Liver (tissue), 9 donors: ENCODE measurements around the gene GPR75. TPM values are rescaled to one million over a fixed set of nuclear protein-coding genes. Genes with fewer than 3 reads are reported as not detected.
A peak's percentile ranks its signal among the peaks of the same experiment; 100 is the strongest.

ENCODE experiments used
- DNase-seq: peaks from one replicate; pipeline ENCODE4 v3.0.0-alpha.2; 2017; ENCODE audit warnings: low spot score
- H3K27ac ChIP-seq, 2 donors: one replicate each; pipeline ENCODE4 v1.7.0; 2013; ENCODE audit warnings: inconsistent platforms in 2 of 2, low read length in 2 of 2, control low read depth in 1 of 2, low read depth in 1 of 2, mild to moderate bottlenecking in 1 of 2
- H3K27me3 ChIP-seq, 4 donors: one replicate each; pipeline versions ENCODE4 v1.6.1 to v1.7.0; 2013; ENCODE audit warnings: low read length in 3 of 4, inconsistent platforms in 1 of 4, mild to moderate bottlenecking in 1 of 4, moderate library complexity in 1 of 4; ENCODE audit not compliant: control insufficient read depth in 4 of 4, insufficient read depth in 4 of 4
- H3K36me3 ChIP-seq, 4 donors: one replicate each; pipeline versions ENCODE4 v1.6.1 to v1.7.0; 2013; ENCODE audit warnings: low read length in 3 of 4, mild to moderate bottlenecking in 3 of 4, low read depth in 1 of 4, moderate library complexity in 1 of 4; ENCODE audit not compliant: control insufficient read depth in 4 of 4, insufficient read depth in 3 of 4
- H3K4me1 ChIP-seq, 4 donors: one replicate each; pipeline versions ENCODE4 v1.6.1 to v1.7.0; 2013; ENCODE audit warnings: low read length in 3 of 4, mild to moderate bottlenecking in 3 of 4, moderate library complexity in 1 of 4; ENCODE audit not compliant: control insufficient read depth in 4 of 4, insufficient read depth in 4 of 4
- H3K4me3 ChIP-seq, 3 donors: one replicate each; pipeline versions ENCODE4 v1.6.1 to v1.7.0; 2013; ENCODE audit warnings: low read length in 3 of 3, control low read depth in 1 of 3, low read depth in 1 of 3, mild to moderate bottlenecking in 1 of 3
- H3K9ac ChIP-seq, 2 donors: one replicate each; pipeline ENCODE4 v1.7.0; 2013; ENCODE audit warnings: low read length in 2 of 2, mild to moderate bottlenecking in 2 of 2, moderate library complexity in 2 of 2, control low read depth in 1 of 2, low read depth in 1 of 2
- H3K9me3 ChIP-seq, 4 donors: one replicate each; pipeline versions ENCODE4 v1.6.1 to v1.7.0; 2013; ENCODE audit warnings: low read length in 3 of 4; ENCODE audit not compliant: control insufficient read depth in 4 of 4
- ATF3 ChIP-seq: IDR thresholded peaks from 2 replicates; pipeline ENCODE4 v1.6.1; 2016; ENCODE audit warnings: antibody characterized with exemption
- CTCF ChIP-seq: fragments of 150-350 bp; IDR thresholded peaks from 2 replicates; pipeline ENCODE4 v1.5.1; 2017; ENCODE audit warnings: improper control_type of control experiment, low read depth, low read length; ENCODE audit not compliant: missing input control
- EGR1 ChIP-seq, 2 donors: IDR thresholded peaks; 2 replicates each; pipeline ENCODE4 v1.6.1; 2016 to 2018; ENCODE audit warnings: antibody characterized with exemption in 2 of 2, low read depth in 2 of 2
- FOXA1 ChIP-seq: IDR thresholded peaks from 2 replicates; pipeline ENCODE4 v1.6.1; 2016; ENCODE audit warnings: antibody characterized with exemption
- FOXA2 ChIP-seq: IDR thresholded peaks from 2 replicates; pipeline ENCODE4 v1.6.1; 2016; ENCODE audit warnings: antibody characterized with exemption
- GABPA ChIP-seq, 2 donors: IDR thresholded peaks in 1 of 2; conservative IDR thresholded peaks in 1 of 2; 2 replicates each; pipeline ENCODE4 v1.6.1; 2016; ENCODE audit warnings: antibody characterized with exemption in 2 of 2, mild to moderate bottlenecking in 1 of 2, moderate library complexity in 1 of 2
- HNF4A ChIP-seq, 2 donors: conservative IDR thresholded peaks; 2 replicates each; pipeline ENCODE4 v1.6.1; 2016; ENCODE audit warnings: antibody characterized with exemption in 2 of 2, mild to moderate bottlenecking in 2 of 2
- HNF4G ChIP-seq: IDR thresholded peaks from 2 replicates; pipeline ENCODE4 v1.6.1; 2016; ENCODE audit warnings: antibody characterized with exemption
- JUND ChIP-seq, 2 donors: IDR thresholded peaks; 2 replicates each; pipeline ENCODE4 v1.6.1; 2016; ENCODE audit warnings: antibody characterized with exemption in 2 of 2
- MAX ChIP-seq: IDR thresholded peaks from 2 replicates; pipeline ENCODE4 v1.6.1; 2016; ENCODE audit warnings: antibody characterized with exemption
- NR2F2 ChIP-seq: IDR thresholded peaks from 2 replicates; pipeline ENCODE4 v1.6.1; 2016; ENCODE audit warnings: antibody characterized with exemption
- RAD21 ChIP-seq, 2 donors: IDR thresholded peaks; 2 replicates each; pipeline ENCODE4 v1.6.1; 2016; ENCODE audit warnings: antibody characterized with exemption in 2 of 2, mild to moderate bottlenecking in 2 of 2
- REST ChIP-seq: IDR thresholded peaks from 2 replicates; pipeline ENCODE4 v1.6.1; 2016; ENCODE audit warnings: antibody characterized with exemption, mild to moderate bottlenecking
- RXRA ChIP-seq, 2 donors: IDR thresholded peaks; 2 replicates each; pipeline ENCODE4 v1.6.1; 2017 to 2018; ENCODE audit warnings: antibody characterized with exemption in 2 of 2, mild to moderate bottlenecking in 1 of 2
- SP1 ChIP-seq: IDR thresholded peaks from 2 replicates; pipeline ENCODE4 v1.6.1; 2018; ENCODE audit warnings: antibody characterized with exemption, mild to moderate bottlenecking
- TAF1 ChIP-seq: conservative IDR thresholded peaks from 2 replicates; pipeline ENCODE4 v1.6.1; 2016; ENCODE audit warnings: antibody characterized with exemption, mild to moderate bottlenecking
- YY1 ChIP-seq: IDR thresholded peaks from 2 replicates; pipeline ENCODE4 v1.6.1; 2016; ENCODE audit warnings: antibody characterized with exemption, mild to moderate bottlenecking
- ZBTB33 ChIP-seq: IDR thresholded peaks from 2 replicates; pipeline ENCODE4 v1.6.1; 2016; ENCODE audit warnings: antibody characterized with exemption
- WGBS: extraction: QIAGEN DNeasy Blood & Tissue Kit; methylation state at CpG from one replicate; pipeline ENCODE4 v1.1.7; 2013; 5-methylcytosine and 5-hydroxymethylcytosine counted together
- polyA plus RNA-seq, 2 donors: library from polyadenylated mRNA; stranded (reverse) in 1 of 2; unstranded in 1 of 2; fragments of 200-250 nt in 1 of 2; fragments of >200 nt in 1 of 2; fragmentation: Nextera tagmentation in 1 of 2; extraction: Ambion mirVana in 1 of 2; gene quantifications; one replicate each; pipeline versions ENCODE4 v1.2.1 to v1.2.3, GENCODE V29; 2013 to 2015
- total RNA-seq, 2 donors: library from RNA; depleted of rRNA; stranded (reverse); fragments of >200 nt; gene quantifications; one replicate each; pipeline ENCODE4 v1.2.3, GENCODE V29; 2014
- donor health status: healthy.
- donor health status: healthy.
- donor health status: healthy.
- donor health status: healthy.
- donor health status: healthy.

Gene GPR75
- total and polyA plus RNA-seq, 4 donors: 0.21 to 5.4 (median 1.4) TPM

- no peak for TF ChIP-seq ATF3
Observed at GRCh38 chr2:53819634-53820033, 40.1 kb downstream of the GPR75 start (continued).

GRCh38 chr2:53818854-53819435 lies 40.8 kb downstream of the GPR75 start:
- 47% methylated on average over 3 of the region's 3 CpGs for WGBS
- peaks cover 3 to 13% (median 11%) of the 10 kb centered on the region in 4 donors for H3K36me3 ChIP-seq

More at GRCh38 chr2:53818854-53819435, 40.8 kb downstream of the GPR75 start:
- DNase-seq: no peak
- no peak for TF ChIP-seq GABPA (IDR thresholded peaks at IDR 0.05 in 1 of 2, conservative IDR thresholded peaks at IDR 0.05 in 1 of 2)
- no peak for TF ChIP-seq YY1
- TF ChIP-seq ATF3: no peak
- TF ChIP-seq EGR1 (IDR thresholded peaks at IDR 0.05; ENCODE audit: low read depth in 2 of 2): no peak
- no peak for TF ChIP-seq NR2F2
- peak; percentile 47 to 69 for TF ChIP-seq HNF4A (conservative IDR thresholded peaks at IDR 0.05)
- TF ChIP-seq RAD21 (IDR thresholded peaks at IDR 0.05): no peak
- peak in 1 of 2 donors; percentile 34 for TF ChIP-seq RXRA (IDR thresholded peaks at IDR 0.05)
- no peak for TF ChIP-seq FOXA2
- TF ChIP-seq CTCF: no peak
- TF ChIP-seq MAX: no peak
- no peak for TF ChIP-seq JUND (IDR thresholded peaks at IDR 0.05)
- TF ChIP-seq HNF4G: peak; percentile 24
- no peak for TF ChIP-seq REST
- TF ChIP-seq TAF1: no peak
- no peak for TF ChIP-seq FOXA1
- TF ChIP-seq ZBTB33: no peak
- peak; percentile 21 for TF ChIP-seq SP1
- peak overlapping the region in 1 of 2 donors; percentile 27 for H3K27ac ChIP-seq
- H3K27me3 ChIP-seq: no peaks in the 10 kb centered on the region
- H3K4me3 ChIP-seq: no peak overlapping the region
- no peak overlapping the region for H3K9ac ChIP-seq
- peaks cover 0 to 9% (median 6%) of the 10 kb centered on the region in 4 donors for H3K4me1 ChIP-seq
- no peaks in the 10 kb centered on the region for H3K9me3 ChIP-seq
